Renal cortical epithelial cell (primary cell): ENCODE data around the gene PEX10. TPM values are rescaled to one million over a fixed set of nuclear protein-coding genes. Genes with fewer than 3 reads are reported as not detected.
"Not testable (repeated sequence)": the region's sequence is repeated elsewhere in the genome, so short reads cannot be mapped to it uniquely, and the experiment has no call there.

Experiments used
- DNase-seq: peaks from one replicate; pipeline ENCODE4 v3.0.0-alpha.2; 2011; ENCODE audit warnings: low read depth
- total RNA-seq: library from RNA; depleted of rRNA; stranded (reverse); fragments of >200 nt; gene quantifications from 2 replicates; pipeline ENCODE4 v1.2.3, GENCODE V29; 2014

Gene PEX10
- total RNA-seq: 37.7 and 38.0 TPM in 2 replicates

- DNase-seq: peak; percentile 81
Observed at GRCh38 chr1:2412395-2412772, at the start of gene PEX10. TSS of gene PEX10 (minus strand) at chr1:2412564. CDS start at chr1:2412502, 62 bp downstream.

DNA sequence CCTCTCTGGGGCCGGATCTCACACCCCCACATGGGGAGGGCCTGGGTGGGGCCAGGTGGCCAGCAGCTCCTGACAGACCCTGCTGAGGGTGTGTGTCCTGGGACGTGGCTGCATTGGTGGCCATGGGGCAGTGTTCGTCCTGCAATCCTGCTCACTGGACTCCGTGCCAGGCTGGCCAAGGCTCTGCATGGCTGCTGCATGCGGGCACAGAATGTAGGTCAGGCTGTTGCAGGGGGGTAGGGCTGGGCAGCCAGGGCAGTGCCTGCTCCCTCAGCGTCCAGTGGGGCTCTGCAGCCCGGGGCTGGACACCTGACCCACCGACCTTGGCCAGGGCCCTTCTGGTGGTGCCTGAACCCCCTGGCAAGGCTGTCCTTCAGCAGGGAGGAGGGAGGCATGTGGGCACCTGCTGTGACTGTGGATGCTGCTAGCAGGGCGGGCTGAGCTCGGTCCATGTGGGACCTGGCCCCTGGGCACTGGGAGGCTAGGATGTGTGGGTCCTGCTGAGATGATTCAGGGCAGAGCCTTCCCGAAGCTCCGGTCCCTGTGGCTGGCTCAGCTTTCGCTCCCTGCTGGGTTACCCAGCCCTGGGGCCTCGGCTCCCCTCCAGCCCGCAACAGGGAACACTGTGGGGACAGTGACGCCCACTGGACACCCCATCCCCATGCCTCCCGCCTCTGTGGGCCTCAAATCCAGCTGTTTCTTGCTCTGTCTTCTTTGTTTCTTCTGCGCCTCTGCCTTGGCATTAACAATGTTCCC is 48.8 kb upstream of the PEX10 start:
- DNase-seq: no peak

DNA sequence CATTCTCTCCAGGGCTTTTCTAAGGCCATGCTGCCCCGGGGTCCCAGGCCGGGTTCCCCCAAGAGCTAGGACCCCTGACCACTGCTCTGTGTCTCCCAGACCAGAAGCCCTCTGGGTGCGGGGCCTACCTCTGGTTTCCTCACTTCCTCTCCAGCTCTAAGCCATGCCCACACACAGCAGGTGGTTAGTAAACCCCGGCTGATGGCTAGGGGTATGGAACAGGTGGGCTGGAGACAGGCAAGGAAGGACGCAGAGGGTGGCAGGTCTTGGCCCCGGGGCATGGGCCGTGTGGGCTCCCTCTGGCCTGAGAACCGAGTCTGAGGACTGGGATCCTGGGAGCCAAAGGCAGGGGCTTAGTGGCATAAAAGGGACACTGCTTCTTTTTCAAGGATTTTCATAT is 47.8 kb upstream of the PEX10 start:
- DNase-seq: no peak

DNA sequence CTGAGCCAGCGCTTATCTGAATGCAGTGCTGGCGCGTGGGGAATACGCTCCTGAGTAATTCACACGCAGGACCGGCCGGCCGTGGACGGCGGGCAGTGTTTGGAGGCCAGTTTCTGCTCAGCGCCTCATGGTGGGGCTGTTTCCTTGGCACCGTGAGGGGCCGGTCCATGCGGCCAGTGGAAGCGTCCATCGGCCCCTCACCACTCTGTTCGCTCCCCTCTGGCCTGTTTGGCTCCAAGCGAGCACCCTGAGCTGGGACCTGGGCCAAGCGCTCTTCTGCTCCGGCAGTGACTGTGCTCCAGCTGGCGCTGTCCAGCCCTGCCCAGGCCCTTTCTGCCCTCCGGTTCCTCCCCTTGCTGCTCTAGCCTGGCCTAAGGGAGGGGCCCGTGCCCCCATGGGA is 47.4 kb upstream of the PEX10 start:
- DNase-seq: peak; percentile 34

DNA sequence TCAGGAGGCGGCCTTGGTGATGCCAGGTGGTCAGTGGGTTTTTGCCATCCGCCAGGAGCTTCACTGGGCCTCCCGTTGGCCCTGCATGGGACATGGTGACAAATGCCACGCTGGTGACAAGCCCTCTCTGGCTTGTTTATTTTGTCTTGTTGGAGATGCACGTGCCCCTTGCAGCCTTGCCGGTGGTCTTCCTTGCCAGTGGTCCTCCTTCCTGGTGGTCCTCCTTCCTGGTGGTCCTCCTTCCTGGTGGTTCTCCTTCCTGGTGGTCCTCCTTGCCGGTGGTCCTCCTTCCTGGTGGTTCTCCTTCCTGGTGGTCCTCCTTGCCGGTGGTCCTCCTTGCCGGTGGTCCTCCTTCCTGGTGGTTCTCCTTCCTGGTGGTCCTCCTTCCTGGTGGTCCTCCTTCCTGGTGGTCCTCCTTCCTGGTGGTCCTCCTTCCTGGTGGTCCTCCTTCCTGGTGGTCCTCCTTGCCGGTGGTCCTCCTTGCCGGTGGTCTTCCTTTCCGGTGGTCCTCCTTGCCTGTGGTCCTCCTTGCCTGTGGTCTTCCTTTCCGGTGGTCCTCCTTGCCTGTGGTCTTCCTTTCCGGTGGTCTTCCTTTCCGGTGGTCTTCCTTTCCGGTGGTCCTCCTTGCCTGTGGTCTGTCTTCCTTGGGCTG is 46.9 kb upstream of the PEX10 start:
- DNase-seq: not testable (repeated sequence)

GRCh38 chr1:2458687-2459086 is 46.3 kb upstream of the PEX10 start:
- DNase-seq: no peak

GRCh38 chr1:2457444-2457843 is 45.1 kb upstream of the PEX10 start:
- no peak for DNase-seq

GRCh38 chr1:2455757-2456156 is 43.4 kb upstream of the PEX10 start:
- no peak for DNase-seq

DNA sequence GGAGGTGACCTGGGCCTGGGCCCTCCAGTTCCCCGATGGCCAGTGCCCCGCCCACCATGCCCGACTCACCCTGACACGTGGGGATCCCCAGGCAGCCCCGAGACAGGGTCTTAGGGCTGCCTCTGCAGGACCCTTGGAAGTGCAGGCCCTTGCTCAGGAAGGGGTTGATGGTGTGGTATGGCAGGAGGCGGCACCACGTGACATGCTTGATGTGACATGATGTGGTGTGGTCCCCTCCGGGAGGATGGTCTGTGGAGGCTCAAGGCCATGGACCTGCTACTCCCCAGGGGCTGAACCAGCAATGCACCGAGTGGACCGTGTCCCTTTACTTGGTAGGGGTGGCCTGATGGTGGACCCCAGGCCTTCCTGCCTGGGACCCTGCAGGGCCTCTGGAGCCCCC is 41.9 kb upstream of the PEX10 start:
- no peak for DNase-seq

GRCh38 chr1:2452932-2453315 is 40.6 kb upstream of the PEX10 start:
- DNase-seq: no peak

DNA sequence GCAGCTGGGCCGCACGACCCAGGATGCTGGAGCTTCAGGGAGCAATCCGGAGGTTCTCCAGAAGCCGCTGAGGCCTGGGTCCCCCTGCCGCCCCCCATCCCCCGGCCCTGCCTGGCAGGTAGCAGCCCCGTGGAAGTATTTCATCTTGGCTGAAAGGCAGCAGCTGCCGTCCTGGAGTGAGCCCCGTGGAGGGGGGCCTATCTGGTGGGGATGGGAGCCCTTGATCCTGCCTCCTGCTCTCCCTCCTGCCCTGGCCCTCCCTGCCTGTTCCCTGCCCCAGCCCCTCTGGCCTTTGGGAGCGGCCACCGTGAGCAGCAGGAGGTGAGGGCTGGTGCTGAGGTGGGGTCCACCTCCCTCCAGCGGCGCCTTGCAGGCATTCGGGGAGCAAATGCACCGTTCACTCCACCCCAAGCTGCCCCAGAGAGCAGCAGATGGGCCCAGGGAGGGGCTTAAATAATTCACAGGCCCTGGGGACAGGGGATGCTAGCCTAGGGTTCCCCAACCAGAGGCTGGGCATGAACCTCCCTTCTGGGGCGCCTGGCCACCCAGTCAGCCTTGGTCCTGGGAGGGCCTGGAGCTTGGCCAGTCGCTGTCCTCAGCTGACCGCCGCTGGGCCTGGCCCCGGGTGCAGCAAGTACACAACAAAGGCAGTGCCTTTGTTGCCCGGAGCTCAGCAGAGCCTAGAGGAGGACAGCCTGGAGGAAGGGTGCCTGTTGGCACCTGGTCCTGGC is 40.0 kb upstream of the PEX10 start:
- no peak for DNase-seq

GRCh38 chr1:2451741-2452140 is 39.4 kb upstream of the PEX10 start:
- DNase-seq: peak; percentile 86

DNA sequence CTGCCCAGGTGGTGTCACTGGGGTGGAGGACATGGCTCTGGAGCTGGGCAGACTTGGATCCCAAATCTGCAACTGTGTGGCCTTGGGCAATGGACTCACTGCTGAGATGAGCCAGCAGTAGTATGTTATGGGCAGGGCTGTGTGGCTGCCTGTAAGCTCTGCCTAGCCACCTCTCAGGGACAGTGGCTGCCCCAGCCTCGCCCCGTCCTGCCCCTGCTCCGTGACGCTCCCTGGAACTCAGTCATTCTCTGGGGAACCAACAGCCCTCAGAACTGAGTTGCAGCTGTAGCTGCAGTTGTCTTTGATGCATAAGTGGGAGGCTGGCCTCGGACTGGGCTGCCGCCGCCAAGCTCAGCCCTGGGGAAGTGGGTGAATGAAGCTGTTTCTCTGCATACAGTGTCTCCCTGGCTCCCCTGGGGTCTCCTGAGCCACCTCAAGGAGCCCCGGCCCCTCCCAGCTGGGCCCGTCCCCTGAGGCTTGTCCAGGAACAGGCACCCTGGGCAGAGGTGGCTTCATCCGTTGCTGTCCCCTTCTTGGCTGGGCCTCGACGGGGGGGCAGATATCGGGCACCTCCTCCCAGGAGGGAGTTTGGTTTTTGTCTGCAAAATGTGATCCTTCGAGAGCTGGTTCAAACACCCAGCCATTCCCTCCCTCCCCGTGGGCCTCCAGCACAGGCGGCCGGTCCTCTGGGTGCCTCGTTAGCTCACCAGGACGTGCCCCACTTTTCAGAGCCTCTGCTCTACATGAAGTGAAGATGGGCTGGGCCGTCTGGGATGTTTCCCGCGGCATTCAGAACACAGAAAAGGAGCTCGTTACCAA is 37.5 kb upstream of the PEX10 start:
- no peak for DNase-seq

GRCh38 chr1:2448098-2448445 is 35.7 kb upstream of the PEX10 start:
- no peak for DNase-seq

DNA sequence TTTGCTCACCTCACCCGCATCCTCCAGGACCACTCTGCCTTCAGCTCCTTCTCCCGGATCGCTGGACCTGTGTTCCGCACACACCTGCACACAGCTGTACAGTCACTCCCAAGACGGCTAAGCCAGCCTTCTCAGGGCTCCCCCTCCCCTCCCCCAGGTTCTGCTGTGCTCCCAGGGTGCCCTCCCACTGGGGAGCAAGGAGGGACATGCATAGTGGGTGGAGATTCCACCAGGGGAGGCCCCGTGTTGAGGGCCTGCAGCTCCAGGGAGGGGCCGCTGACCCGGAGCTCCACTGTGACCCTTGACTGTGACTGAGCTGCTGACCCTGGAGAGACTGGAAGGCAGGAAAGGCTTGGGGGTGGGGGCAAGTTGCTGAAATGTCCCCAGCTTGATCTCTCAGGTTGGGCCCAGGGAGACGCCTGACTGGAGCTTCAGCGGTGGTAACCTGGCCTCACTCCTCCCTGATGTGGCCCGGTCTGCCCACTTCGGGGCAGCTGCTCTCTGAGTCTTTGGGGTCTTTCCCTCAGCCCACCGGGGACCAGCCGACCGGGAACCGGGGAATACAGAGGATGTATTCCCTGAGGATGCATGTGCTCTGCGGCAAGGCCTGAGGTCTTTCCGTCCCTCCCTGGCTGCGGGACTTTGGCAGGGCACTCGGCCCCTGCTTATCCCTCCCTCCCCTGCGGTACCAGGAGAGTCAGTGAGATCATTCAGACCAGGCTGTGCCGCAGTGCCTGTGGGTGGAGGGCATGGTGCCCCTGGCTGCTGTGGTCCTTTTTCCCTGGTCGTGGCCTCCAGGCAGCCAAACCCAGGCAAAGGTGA is 35.1 kb upstream of the PEX10 start:
- DNase-seq: no peak

GRCh38 chr1:2446861-2447260 is 34.5 kb upstream of the PEX10 start:
- DNase-seq: no peak

DNA sequence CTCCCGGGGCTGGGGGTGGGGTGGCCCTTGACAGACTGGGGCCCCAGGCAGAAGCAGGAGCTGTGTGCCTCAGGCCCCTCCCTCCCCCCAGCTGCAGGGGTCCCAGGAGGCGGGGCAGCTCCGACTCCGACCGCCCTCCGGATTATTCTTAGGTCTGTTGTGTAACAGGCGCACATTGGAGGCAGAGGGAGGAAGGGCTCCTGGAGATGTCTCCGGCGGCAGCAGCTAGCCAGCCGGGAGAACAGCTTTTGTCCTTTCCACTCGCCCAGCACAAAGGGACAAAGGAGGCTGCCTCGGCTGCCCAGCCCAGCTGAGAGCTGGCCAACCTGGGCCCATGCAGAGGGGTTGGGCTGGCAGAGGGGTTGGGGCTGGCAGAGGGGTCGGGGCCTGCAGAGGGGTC is 34.0 kb upstream of the PEX10 start:
- no peak for DNase-seq

GRCh38 chr1:2445823-2446215 is 33.5 kb upstream of the PEX10 start:
- no peak for DNase-seq

DNA sequence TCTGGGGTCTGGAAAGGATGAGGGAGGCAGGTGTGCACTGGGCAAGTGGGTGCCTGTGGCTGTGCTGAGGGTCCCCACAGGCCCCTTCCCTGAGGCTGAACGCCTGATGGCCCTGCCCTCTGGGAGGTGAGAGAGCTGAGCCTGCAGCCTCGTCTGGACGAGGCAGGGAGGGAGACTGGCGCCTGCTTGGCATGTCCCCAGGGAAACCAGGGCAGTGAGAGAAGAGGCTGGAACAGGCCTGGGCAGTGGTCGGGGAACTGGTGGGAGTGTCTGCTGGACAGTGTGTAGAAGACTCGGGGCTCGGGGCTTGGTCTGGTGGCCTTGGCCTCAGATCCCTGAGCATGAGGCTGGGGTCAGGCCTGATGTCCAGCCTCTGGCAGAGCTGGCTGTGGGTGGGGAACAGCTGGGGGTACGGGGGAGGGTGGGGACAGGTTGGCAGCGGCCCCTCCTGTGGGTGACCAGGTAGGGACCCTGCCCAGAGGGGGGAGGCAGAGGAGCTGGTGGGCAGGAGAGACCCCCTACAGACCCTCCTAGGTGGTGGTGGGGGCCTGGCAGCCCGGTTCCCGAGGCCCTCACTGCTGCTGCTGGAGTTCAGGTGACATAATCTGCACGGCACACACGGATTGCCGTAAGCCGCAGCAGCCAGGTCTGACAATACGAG is 32.9 kb upstream of the PEX10 start:
- no peak for DNase-seq

GRCh38 chr1:2444138-2444591 is 31.8 kb upstream of the PEX10 start:
- DNase-seq: no peak
